ENCODE results near the gene STRBP. TPM values are rescaled to one million over a fixed set of nuclear protein-coding genes. Genes with fewer than 3 reads are reported as not detected.
"Not testable (repeated sequence)": the region's sequence is repeated elsewhere in the genome, so short reads cannot be mapped to it uniquely, and the experiment has no call there.

The STRBP gene
- total RNA-seq, 1 donor from 2014 or later, result 99.4 TPM

- Histone ChIP-seq H3K9ac (no peak overlapping the region), H3K79me2 (ENCODE audit: low read depth) (no peaks in the 10 kb centered on the region), H3K9me3 (ENCODE audit: low read depth) (peaks cover 6% of the 10 kb centered on the region), H3F3A (ENCODE audit: low read depth) (no peaks in the 10 kb centered on the region), H3K27ac (no peak overlapping the region), H3K36me3 (no peaks in the 10 kb centered on the region), H2AFZ (replicated peaks) (no peak overlapping the region), H3K4me1 (peaks cover 10% of the 10 kb centered on the region), H3K4me3 (no peak overlapping the region), H3K27me3 (no peaks in the 10 kb centered on the region), H3K4me2 (no peak overlapping the region), H4K20me1 (ENCODE audit: low read depth) (no peaks in the 10 kb centered on the region)
- TF ChIP-seq EZH2phosphoT487 (IDR thresholded peaks at IDR 0.05) (no peak), EZH2 (IDR thresholded peaks at IDR 0.05) (no peak), CTCF (IDR thresholded peaks at IDR 0.05) (no peak)
- Mint-ChIP-seq H3K9me3 (peaks cover 7% of the 10 kb centered on the region), H3K36me3 (no peaks in the 10 kb centered on the region), H3K27ac (no peak overlapping the region), H3K4me3 (no peak overlapping the region), H3K4me1 (peaks cover 8% of the 10 kb centered on the region), H3K27me3 (ENCODE audit: insufficient read depth, low read depth) (no peaks in the 10 kb centered on the region)
- no peak for DNase-seq (ENCODE audit: low spot score)
Measured at GRCh38 chr9:123276551-123276950, 8.2 kb upstream of the STRBP start.

- H3K27ac ChIP-seq; H3K27ac Mint-ChIP-seq; H3K36me3 ChIP-seq; H3K9ac ChIP-seq; H2AFZ ChIP-seq (replicated peaks); H3K9me3 Mint-ChIP-seq; H3K4me3 Mint-ChIP-seq; DNase-seq (ENCODE audit: low spot score); H3K9me3 ChIP-seq (ENCODE audit: low read depth); H3K4me3 ChIP-seq; H3K36me3 Mint-ChIP-seq; H3K27me3 Mint-ChIP-seq (ENCODE audit: insufficient read depth, low read depth); H3K4me2 ChIP-seq: not testable (repeated sequence)
- H3K79me2 ChIP-seq (ENCODE audit: low read depth), result peaks cover 19% of the 10 kb centered on the region
- H3K27me3 ChIP-seq, result peaks cover 17% of the 10 kb centered on the region
- peaks cover 15% of the 10 kb centered on the region for H3K4me1 Mint-ChIP-seq
- peaks cover 23% of the 10 kb centered on the region for H3K4me1 ChIP-seq
- H3F3A ChIP-seq (ENCODE audit: low read depth), result peaks cover 14% of the 10 kb centered on the region
- H4K20me1 ChIP-seq (ENCODE audit: low read depth), result peaks cover 18% of the 10 kb centered on the region
Measured at GRCh38 chr9:123271133-123271532, 2.7 kb upstream of the STRBP start.

GRCh38 chr9:123269281-123269680 lies 895 bp upstream of the STRBP start:
- Histone ChIP-seq H4K20me1 (ENCODE audit: low read depth) (peaks cover 37% of the 10 kb centered on the region), H3K4me3 (peak overlapping the region; percentile 100), H3K4me2 (peak overlapping the region; percentile 81), H2AFZ (replicated peaks) (no peak overlapping the region), H3F3A (ENCODE audit: low read depth) (peaks cover 24% of the 10 kb centered on the region), H3K9ac (no peak overlapping the region), H3K9me3 (ENCODE audit: low read depth) (no peaks in the 10 kb centered on the region), H3K4me1 (peaks cover 31% of the 10 kb centered on the region), H3K27ac (no peak overlapping the region), H3K79me2 (ENCODE audit: low read depth) (peaks cover 38% of the 10 kb centered on the region), H3K27me3 (peaks cover 17% of the 10 kb centered on the region), H3K36me3 (no peaks in the 10 kb centered on the region)
- Mint-ChIP-seq H3K4me1 (peaks cover 20% of the 10 kb centered on the region), H3K27me3 (ENCODE audit: insufficient read depth, low read depth) (peaks cover 4% of the 10 kb centered on the region), H3K27ac (no peak overlapping the region), H3K36me3 (no peaks in the 10 kb centered on the region), H3K4me3 (peak overlapping the region; percentile 68), H3K9me3 (no peaks in the 10 kb centered on the region)
- TF ChIP-seq CTCF (IDR thresholded peaks at IDR 0.05) (no peak), EZH2 (IDR thresholded peaks at IDR 0.05) (no peak), EZH2phosphoT487 (IDR thresholded peaks at IDR 0.05) (no peak)
- DNase-seq (ENCODE audit: low spot score), result no peak

GRCh38 chr9:123268199-123268464 lies 254 bp downstream of the STRBP start:
- peak overlapping the region; percentile 100 for H3K4me3 ChIP-seq
- H3K4me1 ChIP-seq, result peaks cover 34% of the 10 kb centered on the region
- TF ChIP-seq EZH2phosphoT487 (IDR thresholded peaks at IDR 0.05) (no peak), EZH2 (IDR thresholded peaks at IDR 0.05) (no peak), CTCF (IDR thresholded peaks at IDR 0.05) (no peak)
- no peak overlapping the region for H3K27ac Mint-ChIP-seq
- H3K4me1 Mint-ChIP-seq, result peaks cover 22% of the 10 kb centered on the region
- H3K36me3 ChIP-seq, result no peaks in the 10 kb centered on the region
- H3K9ac ChIP-seq, result peak overlapping the region; percentile 55
- peaks cover 49% of the 10 kb centered on the region for H3K79me2 ChIP-seq (ENCODE audit: low read depth)
- H3K4me2 ChIP-seq, result peak overlapping the region; percentile 96
- peaks cover 47% of the 10 kb centered on the region for H4K20me1 ChIP-seq (ENCODE audit: low read depth)
- peaks cover 4% of the 10 kb centered on the region for H3K27me3 Mint-ChIP-seq (ENCODE audit: insufficient read depth, low read depth)
- peaks cover 17% of the 10 kb centered on the region for H3K27me3 ChIP-seq
- no peak for DNase-seq (ENCODE audit: low spot score)
- no peaks in the 10 kb centered on the region for H3K9me3 Mint-ChIP-seq
- no peaks in the 10 kb centered on the region for H3K9me3 ChIP-seq (ENCODE audit: low read depth)
- H3K4me3 Mint-ChIP-seq, result peak overlapping the region; percentile 92
- H2AFZ ChIP-seq (replicated peaks), result peak overlapping the region; percentile 87
- H3K27ac ChIP-seq, result no peak overlapping the region
- peaks cover 24% of the 10 kb centered on the region for H3F3A ChIP-seq (ENCODE audit: low read depth)
- no peaks in the 10 kb centered on the region for H3K36me3 Mint-ChIP-seq
